ENCODE data around the gene NDUFV2.

The NDUFV2 gene

DNA sequence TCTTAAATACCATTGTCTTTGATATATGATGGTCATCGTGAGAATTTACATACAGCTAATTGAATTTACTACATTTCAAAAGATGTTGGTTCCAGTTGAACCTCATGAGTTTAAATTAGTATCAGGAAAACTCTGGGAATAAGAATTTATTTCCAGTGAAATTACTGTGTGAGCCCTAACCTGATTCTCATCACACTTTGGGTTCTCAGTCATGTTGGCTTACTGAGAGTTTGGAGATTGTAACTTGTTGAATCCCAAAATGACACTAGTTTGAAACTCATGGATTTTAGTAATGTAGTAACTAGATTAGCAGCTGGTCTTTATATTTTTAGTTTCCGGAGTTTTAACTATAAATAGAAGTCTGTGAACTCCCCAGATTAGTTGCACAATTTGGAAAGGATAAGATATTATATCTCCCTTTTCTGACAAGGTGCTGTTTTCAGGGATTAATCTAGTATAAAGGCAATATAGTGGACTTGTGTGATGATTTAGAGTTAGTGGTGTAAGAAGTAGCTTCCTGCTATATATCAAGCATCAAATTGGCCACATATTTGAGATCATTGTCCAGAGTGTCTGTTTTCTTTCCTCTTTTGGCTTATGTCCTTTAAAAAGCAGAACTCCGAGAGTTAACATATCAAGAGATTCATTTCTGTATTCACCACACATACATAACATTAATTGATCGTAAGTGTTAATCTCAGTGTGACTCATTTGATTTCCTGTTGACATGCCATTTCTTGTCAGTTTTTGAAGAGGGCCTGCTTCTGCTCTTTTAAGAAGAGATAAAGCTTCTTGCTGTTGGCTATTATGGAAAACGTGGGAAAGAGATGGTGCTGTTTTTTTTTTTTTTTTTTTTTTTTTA lies 15.7 kb downstream of the NDUFV2 start:
- peaks cover 24% of the 10 kb centered on the region for H3K36me3 ChIP-seq (ENCODE audit: insufficient read depth, low read length)
- H3K27ac ChIP-seq (ENCODE audit: low read depth, low read length): peak overlapping the region; percentile 94
- H3K4me3 ChIP-seq (ENCODE audit: low read depth, low read length): peak overlapping the region; percentile 67
- no peaks in the 10 kb centered on the region for H3K27me3 ChIP-seq (ENCODE audit: insufficient read depth, low read length)
- H3K4me1 ChIP-seq (ENCODE audit: control insufficient read depth, insufficient read depth, low read length, unreplicated experiment): peaks cover 82% of the 10 kb centered on the region
- H3K79me2 ChIP-seq (ENCODE audit: control insufficient read depth, insufficient read depth, low read length, unreplicated experiment): peaks cover 93% of the 10 kb centered on the region
- H2AFZ ChIP-seq (ENCODE audit: low read length, unreplicated experiment): no peak overlapping the region

DNA sequence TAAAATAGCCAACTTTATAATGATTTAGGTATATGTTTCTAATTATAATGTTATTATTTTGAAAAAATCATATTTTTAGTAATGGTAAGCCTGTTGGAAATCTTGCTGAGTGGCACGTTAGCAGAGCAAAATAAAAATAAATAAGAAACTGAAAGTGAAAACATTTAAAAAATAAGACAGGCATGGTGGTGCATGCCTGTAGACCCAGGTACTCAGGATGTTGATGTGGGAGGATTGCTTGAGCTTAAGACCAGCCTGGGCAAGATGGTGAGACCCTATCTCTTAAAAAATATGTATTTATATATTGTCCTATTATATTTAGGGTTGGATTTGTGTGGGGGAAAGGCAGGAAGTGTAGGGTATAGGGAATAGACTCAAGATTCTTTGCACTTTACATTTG lies 18.3 kb downstream of the NDUFV2 start:
- Histone ChIP-seq H3K79me2 (ENCODE audit: control insufficient read depth, insufficient read depth, low read length, unreplicated experiment) (peaks cover 82% of the 10 kb centered on the region), H2AFZ (ENCODE audit: low read length, unreplicated experiment) (no peak overlapping the region), H3K4me1 (ENCODE audit: control insufficient read depth, insufficient read depth, low read length, unreplicated experiment) (peaks cover 71% of the 10 kb centered on the region), H3K4me3 (ENCODE audit: low read depth, low read length) (peak overlapping the region; percentile 3; the same call in 1 of the 2 replicates), H3K27me3 (ENCODE audit: insufficient read depth, low read length) (no peaks in the 10 kb centered on the region), H3K27ac (ENCODE audit: low read depth, low read length) (no peak overlapping the region), H3K36me3 (ENCODE audit: insufficient read depth, low read length) (peaks cover 33% of the 10 kb centered on the region)

DNA sequence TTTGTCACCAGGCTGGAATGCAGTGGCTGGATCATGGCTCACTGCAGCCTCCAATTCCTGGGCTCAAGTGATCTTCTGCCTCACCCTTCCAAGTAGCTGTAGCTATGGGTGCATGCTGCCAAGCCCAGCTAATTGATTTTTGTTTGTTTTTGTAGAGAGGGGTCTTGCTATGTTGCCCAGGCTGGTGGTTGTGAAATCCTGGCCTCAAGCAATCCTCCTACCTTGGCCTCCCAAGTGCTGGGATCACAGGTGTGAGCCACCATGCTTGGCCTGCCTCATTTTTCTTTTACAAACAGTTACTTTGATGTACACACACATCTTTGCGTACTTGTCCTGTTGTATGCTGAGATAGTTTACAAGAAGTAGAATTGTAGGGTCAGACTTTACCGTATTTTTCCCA lies 21.0 kb downstream of the NDUFV2 start:
- H3K79me2 ChIP-seq (ENCODE audit: control insufficient read depth, insufficient read depth, low read length, unreplicated experiment): peaks cover 75% of the 10 kb centered on the region
- no peak overlapping the region for H3K4me3 ChIP-seq (ENCODE audit: low read depth, low read length)
- peaks cover 52% of the 10 kb centered on the region for H3K36me3 ChIP-seq (ENCODE audit: insufficient read depth, low read length)
- H3K4me1 ChIP-seq (ENCODE audit: control insufficient read depth, insufficient read depth, low read length, unreplicated experiment): peaks cover 45% of the 10 kb centered on the region
- no peaks in the 10 kb centered on the region for H3K27me3 ChIP-seq (ENCODE audit: insufficient read depth, low read length)
- H2AFZ ChIP-seq (ENCODE audit: low read length, unreplicated experiment): no peak overlapping the region
- no peak overlapping the region; the same call in 1 of the 2 replicates for H3K27ac ChIP-seq (ENCODE audit: low read depth, low read length)

DNA sequence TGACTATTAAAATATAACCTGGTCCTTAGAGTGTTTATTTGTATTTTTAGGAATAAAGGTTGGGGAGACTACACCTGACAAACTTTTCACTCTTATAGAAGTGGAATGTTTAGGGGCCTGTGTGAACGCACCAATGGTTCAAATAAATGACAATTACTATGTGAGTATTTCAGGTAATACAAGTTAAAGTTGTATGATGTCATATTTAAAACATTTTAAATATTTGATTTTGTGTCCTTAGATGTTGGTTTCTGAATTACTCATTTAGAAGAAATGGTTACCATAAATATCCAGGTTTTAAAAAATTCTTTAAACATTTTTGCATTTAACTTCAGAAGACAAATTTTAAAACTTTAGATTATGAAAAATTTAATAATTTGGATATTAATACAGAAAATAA lies 22.3 kb downstream of the NDUFV2 start:
- peaks cover 67% of the 10 kb centered on the region for H3K79me2 ChIP-seq (ENCODE audit: control insufficient read depth, insufficient read depth, low read length, unreplicated experiment)

DNA sequence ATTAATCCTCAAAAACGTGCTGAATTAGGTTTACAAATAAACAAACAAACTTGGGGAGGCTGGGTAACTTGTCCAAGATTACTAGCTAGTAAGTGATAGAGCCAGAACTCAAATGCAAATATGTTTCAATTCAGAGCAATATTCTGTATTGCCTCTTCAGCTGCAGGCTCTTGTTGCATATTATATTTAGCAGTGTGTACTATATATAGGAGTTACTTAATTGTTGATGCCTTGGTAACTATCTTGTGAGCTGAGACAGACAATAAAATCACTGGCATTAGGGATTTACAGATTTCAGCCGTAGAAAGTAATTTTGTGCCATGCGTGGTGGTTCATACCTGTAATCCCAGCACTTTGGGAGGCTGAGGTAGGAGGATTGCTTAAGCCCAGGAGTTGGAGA lies 23.8 kb downstream of the NDUFV2 start:
- Histone ChIP-seq H3K4me3 (ENCODE audit: low read depth, low read length) (no peak overlapping the region), H3K27me3 (ENCODE audit: insufficient read depth, low read length) (no peaks in the 10 kb centered on the region), H3K36me3 (ENCODE audit: insufficient read depth, low read length) (peaks cover 54% of the 10 kb centered on the region), H3K79me2 (ENCODE audit: control insufficient read depth, insufficient read depth, low read length, unreplicated experiment) (peaks cover 58% of the 10 kb centered on the region), H3K27ac (ENCODE audit: low read depth, low read length) (0 out of 2 replicates have a peak overlapping the region, but pooled peaks have one; percentile 12), H3K4me1 (ENCODE audit: control insufficient read depth, insufficient read depth, low read length, unreplicated experiment) (peaks cover 32% of the 10 kb centered on the region), H2AFZ (ENCODE audit: low read length, unreplicated experiment) (no peak overlapping the region)

More for the DNA sequence above, 22.3 kb downstream of the NDUFV2 start:
- Histone ChIP-seq H3K4me1 (ENCODE audit: control insufficient read depth, insufficient read depth, low read length, unreplicated experiment) (peaks cover 37% of the 10 kb centered on the region), H3K36me3 (ENCODE audit: insufficient read depth, low read length) (peaks cover 53% of the 10 kb centered on the region), H3K27me3 (ENCODE audit: insufficient read depth, low read length) (no peaks in the 10 kb centered on the region), H3K27ac (ENCODE audit: low read depth, low read length) (no peak overlapping the region), H3K4me3 (ENCODE audit: low read depth, low read length) (no peak overlapping the region), H2AFZ (ENCODE audit: low read length, unreplicated experiment) (no peak overlapping the region)

DNA sequence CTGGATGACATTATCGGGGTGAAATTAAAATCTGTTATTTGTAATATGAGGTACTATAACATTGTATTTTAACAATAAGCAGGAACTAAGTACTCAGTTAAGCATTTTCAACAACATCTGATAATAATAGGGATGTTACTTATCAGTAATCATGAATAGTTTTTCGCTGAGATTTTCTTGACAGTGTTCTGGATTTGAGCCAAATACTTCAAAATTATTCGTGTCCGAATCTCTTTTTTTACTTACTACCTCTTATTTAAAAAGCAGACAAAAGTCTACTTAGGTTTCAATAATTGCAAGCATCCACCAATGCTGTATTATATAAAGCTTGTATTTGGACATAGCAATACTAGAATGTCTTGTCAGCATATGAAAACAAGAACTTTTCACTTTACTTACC lies 27.7 kb downstream of the NDUFV2 start:
- Histone ChIP-seq H3K27ac (ENCODE audit: low read depth, low read length) (peak overlapping the region; percentile 36), H3K27me3 (ENCODE audit: insufficient read depth, low read length) (no peaks in the 10 kb centered on the region), H3K4me1 (ENCODE audit: control insufficient read depth, insufficient read depth, low read length, unreplicated experiment) (peaks cover 8% of the 10 kb centered on the region), H3K79me2 (ENCODE audit: control insufficient read depth, insufficient read depth, low read length, unreplicated experiment) (peaks cover 42% of the 10 kb centered on the region), H3K4me3 (ENCODE audit: low read depth, low read length) (no peak overlapping the region), H3K36me3 (ENCODE audit: insufficient read depth, low read length) (peaks cover 44% of the 10 kb centered on the region), H2AFZ (ENCODE audit: low read length, unreplicated experiment) (no peak overlapping the region)

DNA sequence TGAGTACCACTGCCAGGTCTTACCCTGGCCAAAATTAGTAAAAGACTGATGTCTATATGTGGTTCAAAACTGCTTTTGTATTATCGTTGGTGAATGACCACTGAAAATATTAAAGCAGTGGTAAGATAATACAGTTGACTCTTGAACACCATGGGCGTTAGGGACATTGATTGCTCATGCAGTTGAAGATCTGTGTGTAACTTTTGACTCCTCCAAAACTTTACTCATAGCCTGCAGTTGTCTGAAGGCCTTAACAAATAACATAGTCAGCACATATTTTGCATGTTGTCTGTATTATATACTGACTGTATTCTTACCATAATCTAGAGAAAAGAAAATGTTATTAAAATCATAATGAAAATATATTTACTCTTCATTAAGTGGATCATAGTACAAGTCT lies 28.3 kb downstream of the NDUFV2 start:
- H2AFZ ChIP-seq (ENCODE audit: low read length, unreplicated experiment): no peak overlapping the region
- peaks cover 41% of the 10 kb centered on the region for H3K79me2 ChIP-seq (ENCODE audit: control insufficient read depth, insufficient read depth, low read length, unreplicated experiment)
- no peak overlapping the region for H3K4me3 ChIP-seq (ENCODE audit: low read depth, low read length)
- H3K4me1 ChIP-seq (ENCODE audit: control insufficient read depth, insufficient read depth, low read length, unreplicated experiment): peaks cover 11% of the 10 kb centered on the region
- peaks cover 41% of the 10 kb centered on the region for H3K36me3 ChIP-seq (ENCODE audit: insufficient read depth, low read length)
- peak overlapping the region; percentile 36 for H3K27ac ChIP-seq (ENCODE audit: low read depth, low read length)
- no peaks in the 10 kb centered on the region for H3K27me3 ChIP-seq (ENCODE audit: insufficient read depth, low read length)

DNA sequence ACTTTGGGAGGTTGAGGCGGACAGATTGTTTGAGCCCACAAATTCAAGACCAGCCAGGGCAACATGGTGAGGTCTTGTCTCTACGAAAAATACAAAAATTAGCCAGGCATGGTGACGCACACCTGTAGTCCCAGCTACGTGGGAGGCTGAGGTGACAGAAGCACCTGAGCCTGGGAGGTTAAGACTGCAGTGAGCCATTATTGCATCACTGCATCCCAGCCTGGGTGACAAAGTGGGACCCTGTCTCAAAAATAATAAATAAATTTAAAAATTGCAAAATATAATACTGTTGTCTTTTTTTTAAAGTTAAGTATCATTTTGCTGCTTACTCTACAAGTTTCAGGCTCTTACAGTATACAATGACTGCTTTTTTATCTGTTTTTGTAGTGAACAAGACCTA lies 30.1 kb downstream of the NDUFV2 start:
- Histone ChIP-seq H2AFZ (ENCODE audit: low read length, unreplicated experiment) (no peak overlapping the region), H3K27me3 (ENCODE audit: insufficient read depth, low read length) (no peaks in the 10 kb centered on the region), H3K79me2 (ENCODE audit: control insufficient read depth, insufficient read depth, low read length, unreplicated experiment) (peaks cover 35% of the 10 kb centered on the region), H3K4me1 (ENCODE audit: control insufficient read depth, insufficient read depth, low read length, unreplicated experiment) (peaks cover 11% of the 10 kb centered on the region), H3K27ac (ENCODE audit: low read depth, low read length) (peak overlapping the region; percentile 36; the same call in 1 of the 2 replicates), H3K36me3 (ENCODE audit: insufficient read depth, low read length) (peaks cover 25% of the 10 kb centered on the region), H3K4me3 (ENCODE audit: low read depth, low read length) (no peak overlapping the region)

DNA sequence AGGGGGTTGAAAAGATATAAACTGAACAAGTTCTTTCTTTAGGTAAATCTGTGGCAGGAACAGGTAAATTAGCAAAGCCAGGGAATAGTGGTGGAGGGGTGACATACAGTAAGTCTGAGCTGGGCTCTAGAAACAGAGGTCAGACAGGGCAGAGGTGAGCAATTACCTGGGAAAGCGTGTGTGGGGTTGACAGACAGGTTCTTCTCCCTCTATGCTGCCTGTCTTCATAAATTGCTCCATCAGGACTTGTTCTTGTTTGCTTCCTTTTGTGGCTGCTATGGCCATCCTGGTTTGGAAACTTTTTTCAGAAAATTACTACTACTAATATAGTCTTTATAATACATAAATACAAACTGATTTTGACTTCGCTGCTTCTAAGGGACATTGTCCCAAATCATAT lies 30.7 kb downstream of the NDUFV2 start:
- H3K4me1 ChIP-seq (ENCODE audit: control insufficient read depth, insufficient read depth, low read length, unreplicated experiment): peaks cover 11% of the 10 kb centered on the region
- peak overlapping the region; percentile 36 for H3K27ac ChIP-seq (ENCODE audit: low read depth, low read length)
- H2AFZ ChIP-seq (ENCODE audit: low read length, unreplicated experiment): no peak overlapping the region
- H3K27me3 ChIP-seq (ENCODE audit: insufficient read depth, low read length): no peaks in the 10 kb centered on the region
- peaks cover 37% of the 10 kb centered on the region for H3K79me2 ChIP-seq (ENCODE audit: control insufficient read depth, insufficient read depth, low read length, unreplicated experiment)
- no peak overlapping the region for H3K4me3 ChIP-seq (ENCODE audit: low read depth, low read length)
- H3K36me3 ChIP-seq (ENCODE audit: insufficient read depth, low read length): peaks cover 22% of the 10 kb centered on the region

DNA sequence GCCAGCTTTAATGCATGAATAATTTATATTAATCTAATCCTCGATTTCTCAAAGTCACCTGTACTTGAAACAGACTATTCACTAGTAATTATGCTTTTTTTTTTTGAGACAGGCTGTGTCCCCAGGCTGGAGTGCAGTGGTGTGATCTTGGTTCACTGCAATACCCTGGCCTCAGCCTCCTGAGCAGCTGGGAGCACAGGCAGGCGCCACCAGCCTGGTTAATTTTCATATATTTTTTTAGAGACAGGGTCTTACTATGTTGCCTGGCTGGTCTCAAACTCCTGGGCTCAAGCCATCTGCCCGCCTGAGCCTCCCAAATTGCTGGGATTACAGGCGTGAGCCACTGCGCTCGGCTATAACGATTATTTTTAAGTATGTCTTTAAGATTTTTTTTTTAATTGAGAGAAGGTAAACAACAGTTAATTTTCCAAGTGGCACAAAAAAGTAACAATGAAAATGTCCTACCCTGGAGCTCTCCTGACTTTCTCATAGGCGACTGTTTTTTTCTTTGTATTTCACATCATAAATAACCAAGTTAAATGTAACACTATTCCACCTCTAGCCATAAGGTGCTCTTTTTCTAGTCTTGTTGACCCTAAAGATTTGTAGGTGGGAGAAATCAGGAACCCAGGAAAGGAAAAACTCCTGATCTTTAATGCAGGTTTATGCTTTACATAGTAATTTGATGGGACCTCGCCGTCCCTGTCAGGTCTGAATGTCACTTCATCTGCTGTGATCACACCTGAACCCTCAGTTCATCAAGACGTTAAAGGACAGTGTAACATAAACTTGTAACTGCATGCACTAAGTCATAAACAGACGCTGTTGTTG lies 32.8 kb downstream of the NDUFV2 start:
- no peaks in the 10 kb centered on the region for H3K27me3 ChIP-seq (ENCODE audit: insufficient read depth, low read length)
- H3K36me3 ChIP-seq (ENCODE audit: insufficient read depth, low read length): peaks cover 12% of the 10 kb centered on the region
- H3K4me1 ChIP-seq (ENCODE audit: control insufficient read depth, insufficient read depth, low read length, unreplicated experiment): peaks cover 3% of the 10 kb centered on the region
- H3K4me3 ChIP-seq (ENCODE audit: low read depth, low read length): peak overlapping the region; percentile 79
- H3K79me2 ChIP-seq (ENCODE audit: control insufficient read depth, insufficient read depth, low read length, unreplicated experiment): peaks cover 48% of the 10 kb centered on the region
- H2AFZ ChIP-seq (ENCODE audit: low read length, unreplicated experiment): no peak overlapping the region
- H3K27ac ChIP-seq (ENCODE audit: low read depth, low read length): peak overlapping the region; percentile 46
